Bronchial epithelial cell (primary cell): Measurements from ENCODE around the gene ITGB7. TPM values are rescaled to one million over a fixed set of nuclear protein-coding genes. Genes with fewer than 3 reads are reported as not detected.

ENCODE experiments used
- DNase-seq: peaks from one replicate; pipeline ENCODE4 v3.0.0-alpha.2; 2010; ENCODE audit warnings: low read depth
- FAIRE-seq: peaks from 2 replicates; lab custom pipeline; 2011; peaks lifted over from hg19 to GRCh38; lab: Jason Lieb, UNC
- H3K27me3 ChIP-seq: 2 replicates; pipeline ENCODE4 v1.5.1; 2011; ENCODE audit warnings: low read length; ENCODE audit not compliant: control insufficient read depth, insufficient read depth
- H3K36me3 ChIP-seq: 2 replicates; pipeline ENCODE4 v1.5.1; 2011; ENCODE audit warnings: low read length; ENCODE audit not compliant: control insufficient read depth, insufficient read depth
- H3K4me3 ChIP-seq: 2 replicates; pipeline ENCODE4 v1.5.1; 2011; ENCODE audit warnings: mild to moderate bottlenecking, low read depth, low read length, control low read depth
- CTCF ChIP-seq: IDR thresholded peaks from 2 replicates; pipeline ENCODE4 v1.5.1; 2011; ENCODE audit warnings: mild to moderate bottlenecking, moderate library complexity, low read length, control low read depth, inconsistent platforms; ENCODE audit not compliant: insufficient read depth, severe bottlenecking
- total RNA-seq: library from RNA; depleted of rRNA; stranded (reverse); fragments of >200 nt; gene quantifications from 2 replicates; pipeline ENCODE4 v1.2.1, GENCODE V29; 2014

The ITGB7 gene
- total RNA-seq, 1 donor from 2014 or later: 8.4 TPM

GRCh38 chr12:53185582-53186153 is 21.4 kb downstream of the ITGB7 start:
- no peak for TF ChIP-seq CTCF
- H3K4me3 ChIP-seq: no peak overlapping the region
- peaks cover 29% of the 10 kb centered on the region for H3K36me3 ChIP-seq
- DNase-seq (no peak), FAIRE-seq (no peak)
- H3K27me3 ChIP-seq: no peaks in the 10 kb centered on the region

- H3K4me3 ChIP-seq: no peak overlapping the region
- peaks cover 27% of the 10 kb centered on the region for H3K36me3 ChIP-seq
- DNase-seq (no peak), FAIRE-seq (no peak)
- no peak for TF ChIP-seq CTCF
- no peaks in the 10 kb centered on the region for H3K27me3 ChIP-seq
Observed at GRCh38 chr12:53184828-53185227, 22.2 kb downstream of the ITGB7 start.

GRCh38 chr12:53182903-53183302 is 24.1 kb downstream of the ITGB7 start:
- peak; percentile 22 for DNase-seq
- Histone ChIP-seq H3K36me3 (peaks cover 25% of the 10 kb centered on the region), H3K27me3 (no peaks in the 10 kb centered on the region), H3K4me3 (no peak overlapping the region)
- TF ChIP-seq CTCF: no peak
- no peak for FAIRE-seq

- FAIRE-seq: no peak
- Histone ChIP-seq H3K36me3 (peaks cover 23% of the 10 kb centered on the region), H3K4me3 (no peak overlapping the region), H3K27me3 (no peaks in the 10 kb centered on the region)
- DNase-seq: no peak
- TF ChIP-seq CTCF: no peak
Observed at GRCh38 chr12:53181935-53182334, 25.1 kb downstream of the ITGB7 start.

GRCh38 chr12:53180931-53181645 is 26.0 kb downstream of the ITGB7 start:
- FAIRE-seq (no peak), DNase-seq (peak; percentile 33)
- Histone ChIP-seq H3K36me3 (peaks cover 19% of the 10 kb centered on the region), H3K27me3 (no peaks in the 10 kb centered on the region), H3K4me3 (peak overlapping the region; percentile 70)
- no peak for TF ChIP-seq CTCF
